Hepatocyte (in vitro differentiated cells): Measurements from ENCODE around the gene VANGL1. TPM values are rescaled to one million over a fixed set of nuclear protein-coding genes. Genes with fewer than 3 reads are reported as not detected.
A peak's percentile ranks its signal among the peaks of the same experiment; 100 is the strongest.

Experiments
- DNase-seq: peaks from one replicate; pipeline ENCODE4 v3.0.0-alpha.2; 2016; ENCODE audit warnings: low spot score
- H2AFZ ChIP-seq: fragments of 200-600 bp; sonication (generic); 2 replicates; pipeline ENCODE4 v1.6.0; 2016; ENCODE audit warnings: antibody characterized with exemption, mild to moderate bottlenecking
- H3K27ac ChIP-seq: fragments of 200-600 bp; sonication (generic); 2 replicates; pipeline ENCODE4 v1.5.1; 2016; ENCODE audit warnings: mild to moderate bottlenecking
- H3K27me3 ChIP-seq: fragments of 200-600 bp; sonication (generic); 2 replicates; pipeline ENCODE4 v1.6.1; 2016
- H3K36me3 ChIP-seq: fragments of 200-600 bp; sonication (generic); replicated peaks from 2 replicates; pipeline ENCODE4 v1.5.1; 2016; ENCODE audit warnings: low read depth; ENCODE audit not compliant: insufficient read depth
- H3K4me1 ChIP-seq: fragments of 200-600 bp; sonication (generic); 2 replicates; pipeline ENCODE4 v1.5.1; 2016; ENCODE audit warnings: mild to moderate bottlenecking, moderate library complexity; ENCODE audit not compliant: insufficient read depth
- H3K4me2 ChIP-seq: fragments of 200-600 bp; sonication (generic); 2 replicates; pipeline ENCODE4 v1.6.0; 2016
- H3K4me3 ChIP-seq: fragments of 200-600 bp; sonication (generic); 2 replicates; pipeline ENCODE4 v1.5.1; 2016; ENCODE audit warnings: mild to moderate bottlenecking
- H3K79me2 ChIP-seq: fragments of 200-600 bp; sonication (generic); 2 replicates; pipeline ENCODE4 v1.6.0; 2017; ENCODE audit warnings: mild to moderate bottlenecking
- H3K9me2 ChIP-seq: fragments of 200-600 bp; sonication (generic); replicated peaks from 2 replicates; pipeline ENCODE4 v1.6.0; 2017; ENCODE audit warnings: mild to moderate bottlenecking; ENCODE audit not compliant: insufficient read depth
- H3K9me3 ChIP-seq: fragments of 200-600 bp; sonication (generic); 2 replicates; pipeline ENCODE4 v1.5.1; 2016; ENCODE audit warnings: low read depth, mild to moderate bottlenecking
- H4K20me1 ChIP-seq: fragments of 200-600 bp; sonication (generic); 2 replicates; pipeline ENCODE4 v1.6.0; 2016; ENCODE audit warnings: mild to moderate bottlenecking; ENCODE audit not compliant: insufficient read depth, poor library complexity, severe bottlenecking
- CTCF ChIP-seq: fragments of 200-600 bp; sonication (generic); IDR thresholded peaks from 2 replicates; pipeline ENCODE4 v1.5.1; 2016; ENCODE audit warnings: antibody characterized with exemption, mild to moderate bottlenecking; ENCODE audit not compliant: poor library complexity
- EZH2 ChIP-seq: fragments of 200-600 bp; sonication (generic); IDR thresholded peaks from 2 replicates; pipeline ENCODE4 v1.6.1; 2016; ENCODE audit warnings: antibody characterized with exemption, mild to moderate bottlenecking, borderline replicate concordance
- EZH2phosphoT487 ChIP-seq: fragments of 200-600 bp; sonication (generic); IDR thresholded peaks from one replicate; pipeline ENCODE4 v1.6.1; 2018; ENCODE audit warnings: antibody characterized with exemption, mild to moderate bottlenecking, low read depth, moderate library complexity; ENCODE audit not compliant: unreplicated experiment, severe bottlenecking
- WGBS: methylation state at CpG from one replicate; pipeline ENCODE4 v1.1.6; 2016; ENCODE audit warnings: low lambda C conversion rate; ENCODE audit errors: missing lambda C conversion rate; 5-methylcytosine and 5-hydroxymethylcytosine counted together
- polyA plus RNA-seq: library from polyadenylated mRNA; unstranded; fragments of >200 nt; fragmentation: Nextera tagmentation; extraction: Ambion mirVana; gene quantifications from 2 replicates; pipeline ENCODE4 v1.2.1, GENCODE V29; 2016
- total RNA-seq: library from RNA; depleted of rRNA; stranded (reverse); fragments of >200 nt; gene quantifications from 2 replicates; pipeline ENCODE4 v1.2.3, GENCODE V29; 2014

The VANGL1 gene
- total and polyA plus RNA-seq, 2 experiments from 2014 or later: 11.6 to 12.1 TPM

- no peak for DNase-seq
These were observed 35.4 kb downstream of the VANGL1 start for GRCh38 chr1:115677182-115677555.

GRCh38 chr1:115677565-115677964, 35.8 kb downstream of the VANGL1 start:
- no peak overlapping the region for H3K27ac ChIP-seq
- H3K4me3 ChIP-seq: no peak overlapping the region
- H4K20me1 ChIP-seq: no peaks in the 10 kb centered on the region
- DNase-seq: no peak
- no peak for TF ChIP-seq EZH2phosphoT487
- TF ChIP-seq CTCF: no peak
- TF ChIP-seq EZH2: no peak
- no peaks in the 10 kb centered on the region for H3K36me3 ChIP-seq
- peaks cover 2% of the 10 kb centered on the region for H3K4me1 ChIP-seq
- no peaks in the 10 kb centered on the region for H3K9me2 ChIP-seq
- no peak overlapping the region for H3K4me2 ChIP-seq
- no peaks in the 10 kb centered on the region for H3K9me3 ChIP-seq
- no peaks in the 10 kb centered on the region for H3K27me3 ChIP-seq
- 89% methylated on average over 1 of the region's 1 CpG for WGBS
- peaks cover 2% of the 10 kb centered on the region for H3K79me2 ChIP-seq
- no peak overlapping the region for H2AFZ ChIP-seq

More at GRCh38 chr1:115677182-115677555, 35.4 kb downstream of the VANGL1 start:
- no peaks in the 10 kb centered on the region for H4K20me1 ChIP-seq
- H3K9me3 ChIP-seq: no peaks in the 10 kb centered on the region
- WGBS: 71% methylated on average over 3 of the region's 3 CpGs
- peaks cover 6% of the 10 kb centered on the region for H3K4me1 ChIP-seq
- H2AFZ ChIP-seq: no peak overlapping the region
- no peak for TF ChIP-seq EZH2phosphoT487
- no peak for TF ChIP-seq EZH2
- no peak for TF ChIP-seq CTCF
- H3K27me3 ChIP-seq: no peaks in the 10 kb centered on the region
- no peak overlapping the region for H3K27ac ChIP-seq
- H3K4me3 ChIP-seq: no peak overlapping the region
- no peaks in the 10 kb centered on the region for H3K36me3 ChIP-seq
- H3K79me2 ChIP-seq: peaks cover 2% of the 10 kb centered on the region
- no peaks in the 10 kb centered on the region for H3K9me2 ChIP-seq
- H3K4me2 ChIP-seq: no peak overlapping the region

DNA sequence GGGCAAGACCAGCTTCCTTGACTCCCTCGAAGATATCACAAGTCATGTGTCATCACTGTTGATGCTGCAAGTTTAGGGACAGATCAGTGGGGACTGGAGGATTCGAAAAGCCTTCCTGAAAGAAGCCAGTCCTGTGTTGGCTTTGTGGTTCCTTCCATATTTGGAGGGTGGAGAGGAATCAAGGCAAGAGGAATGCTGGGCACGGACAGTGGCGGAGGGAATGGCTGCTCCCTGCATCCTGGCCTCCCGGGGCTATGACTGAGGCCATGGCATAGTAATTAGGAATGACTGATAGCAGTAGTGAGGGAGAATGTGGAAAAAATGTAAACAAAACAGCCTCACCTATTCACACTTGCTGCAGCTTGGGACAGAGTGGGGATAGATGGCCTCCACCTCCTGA, 36.4 kb downstream of the VANGL1 start:
- H3K79me2 ChIP-seq: peaks cover 2% of the 10 kb centered on the region
- H3K4me2 ChIP-seq: no peak overlapping the region
- TF ChIP-seq EZH2phosphoT487: no peak
- H3K27ac ChIP-seq: no peak overlapping the region
- H2AFZ ChIP-seq: no peak overlapping the region
- no peak for DNase-seq
- no peak overlapping the region for H3K4me3 ChIP-seq
- WGBS: 79% methylated on average over 5 of the region's 5 CpGs
- no peaks in the 10 kb centered on the region for H4K20me1 ChIP-seq
- no peaks in the 10 kb centered on the region for H3K27me3 ChIP-seq
- H3K9me3 ChIP-seq: no peaks in the 10 kb centered on the region
- no peaks in the 10 kb centered on the region for H3K4me1 ChIP-seq
- no peaks in the 10 kb centered on the region for H3K9me2 ChIP-seq
- no peaks in the 10 kb centered on the region for H3K36me3 ChIP-seq

- Histone ChIP-seq H3K79me2 (peaks cover 2% of the 10 kb centered on the region), H3K27me3 (no peaks in the 10 kb centered on the region), H2AFZ (no peak overlapping the region), H3K36me3 (no peaks in the 10 kb centered on the region), H3K27ac (no peak overlapping the region), H3K9me3 (no peaks in the 10 kb centered on the region), H4K20me1 (no peaks in the 10 kb centered on the region), H3K4me1 (no peaks in the 10 kb centered on the region), H3K4me2 (no peak overlapping the region), H3K4me3 (no peak overlapping the region), H3K9me2 (no peaks in the 10 kb centered on the region)
- no peak for TF ChIP-seq CTCF
- TF ChIP-seq EZH2phosphoT487: no peak
- TF ChIP-seq EZH2: no peak
- DNase-seq: peak; percentile 48
- 73% methylated on average over 8 of the region's 8 CpGs for WGBS
These were observed 37.4 kb downstream of the VANGL1 start for GRCh38 chr1:115679141-115679611.
